Hepatocyte (in vitro differentiated cells): Measurements from ENCODE around the gene TJP2.

Experiments used
- CTCF ChIP-seq: fragments of 200-600 bp; sonication (generic); IDR thresholded peaks from 2 replicates; pipeline ENCODE4 v1.5.1; 2016; ENCODE audit warnings: antibody characterized with exemption, mild to moderate bottlenecking; ENCODE audit not compliant: poor library complexity
- EZH2 ChIP-seq: fragments of 200-600 bp; sonication (generic); IDR thresholded peaks from 2 replicates; pipeline ENCODE4 v1.6.1; 2016; ENCODE audit warnings: antibody characterized with exemption, mild to moderate bottlenecking, borderline replicate concordance

DNA sequence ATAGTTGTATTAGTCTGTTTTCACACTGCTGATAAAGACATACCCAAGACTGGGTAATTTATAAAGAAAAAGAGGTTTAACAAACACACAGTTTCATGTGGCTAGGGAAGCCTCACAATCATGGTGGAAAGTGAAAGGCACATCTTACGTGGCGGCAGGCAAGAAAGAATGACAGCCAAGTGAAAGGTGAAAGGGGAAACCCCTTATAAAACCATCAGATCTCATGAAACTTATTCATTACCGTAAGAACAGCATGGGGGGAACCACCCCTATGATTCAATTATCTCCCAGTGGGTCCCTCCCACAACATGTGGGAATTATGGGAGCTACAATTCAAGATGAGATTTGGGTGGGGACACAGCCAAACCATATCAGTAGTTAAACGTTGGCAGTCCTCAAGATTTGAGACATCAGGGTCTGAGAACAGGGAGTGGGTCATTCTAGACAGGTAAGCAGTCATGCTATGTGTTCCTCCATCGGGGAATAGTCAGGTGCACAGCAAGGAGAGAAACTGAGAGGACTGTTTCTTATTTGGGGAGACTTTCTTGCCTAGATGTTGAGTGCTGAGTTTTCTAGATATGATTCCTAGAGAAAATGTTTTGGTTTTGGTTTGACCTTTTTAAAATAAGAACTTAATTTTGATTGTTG is 105.1 kb downstream of the TJP2 start:
- TF ChIP-seq CTCF (no peak), EZH2 (no peak)
